Upper lobe of left lung (tissue), 6 donors: ENCODE measurements around the gene COL6A2. TPM values are rescaled to one million over a fixed set of nuclear protein-coding genes. Genes with fewer than 3 reads are reported as not detected.

Experiments used
- ATAC-seq, 2 donors: fragments of 200-7000 bp; cut with Tn5 transposase; one replicate each; pipeline ENCODE4 v1.9.1; 2022; ENCODE audit warnings: mild to moderate bottlenecking in 2 of 2, moderate library complexity in 2 of 2; ENCODE audit not compliant: low FRiP score in 2 of 2
- DNase-seq, 2 donors: peaks; one replicate each; pipeline ENCODE4 v3.0.0-alpha.2; 2019 to 2020
- H3K27ac ChIP-seq, 4 donors: fragments of 200-600 bp; sonication (generic); one replicate each; pipeline ENCODE4 v1.5.1; 2016 to 2019
- H3K27me3 ChIP-seq, 4 donors: fragments of 200-600 bp; sonication (generic); one replicate each; pipeline ENCODE4 v1.5.1; 2017 to 2019
- H3K36me3 ChIP-seq, 4 donors: fragments of 200-600 bp; sonication (generic); one replicate each; pipeline ENCODE4 v1.5.1; 2016 to 2019
- H3K4me1 ChIP-seq, 4 donors: fragments of 200-600 bp; sonication (generic); one replicate each; pipeline ENCODE4 v1.5.1; 2018 to 2019
- H3K4me3 ChIP-seq, 4 donors: fragments of 200-600 bp; sonication (generic); one replicate each; pipeline ENCODE4 v1.5.1; 2017 to 2019; ENCODE audit warnings: mild to moderate bottlenecking in 2 of 4, moderate library complexity in 1 of 4
- H3K9me3 ChIP-seq, 4 donors: fragments of 200-600 bp; sonication (generic); one replicate each; pipeline ENCODE4 v1.5.1; 2018 to 2019
- EP300 ChIP-seq, 4 donors: sonication (generic); formaldehyde crosslinking; IDR thresholded peaks; one replicate each; pipeline ENCODE4 v1.5.1; 2017; ENCODE audit warnings: antibody characterized with exemption in 4 of 4, control low read depth in 2 of 4
- POLR2A ChIP-seq, 4 donors: fragments of 450-650 bp; IDR thresholded peaks; one replicate each; pipeline ENCODE4 v1.5.1; 2016 to 2017; ENCODE audit warnings: antibody characterized with exemption in 4 of 4, mild to moderate bottlenecking in 2 of 4
- POLR2AphosphoS5 ChIP-seq, 2 donors: sonication (generic); formaldehyde crosslinking; IDR thresholded peaks; one replicate each; pipeline ENCODE4 v1.5.1; 2017; ENCODE audit warnings: antibody characterized with exemption in 2 of 2
- WGBS, 2 donors: methylation state at CpG; one replicate each; pipeline ENCODE4 v1.1.5; 2017 to 2018; 5-methylcytosine and 5-hydroxymethylcytosine counted together
- total RNA-seq, 6 donors: library from RNA; depleted of rRNA in 4 of 6; stranded (reverse); fragments of >200 nt in 4 of 6; gene quantifications; one replicate each; pipeline versions ENCODE4 v1.1.0 to v1.2.1, GENCODE V29; 2016 to 2021
- TF ChIP-seq, protein P1 (sequence below), 6 experiments: fragments of 450-650 bp in 4 of 6; fragments of 200-600 bp in 2 of 6; sonication (generic) in 2 of 6; IDR thresholded peaks; one replicate each; pipeline ENCODE4 v1.5.1; 2016 to 2019; ENCODE audit warnings: antibody characterized with exemption in 6 of 6
- donor health status: DM: no; HTN: no; CAD: no; lungs with moderate emphysema.
- donor health status: DM: no; HTN: yes; CAD: no; lungs with severe emphysema.

COL6A2 gene
- total RNA-seq, 6 donors from 2014 or later = 105 to 522 (median 304) TPM

DNA sequence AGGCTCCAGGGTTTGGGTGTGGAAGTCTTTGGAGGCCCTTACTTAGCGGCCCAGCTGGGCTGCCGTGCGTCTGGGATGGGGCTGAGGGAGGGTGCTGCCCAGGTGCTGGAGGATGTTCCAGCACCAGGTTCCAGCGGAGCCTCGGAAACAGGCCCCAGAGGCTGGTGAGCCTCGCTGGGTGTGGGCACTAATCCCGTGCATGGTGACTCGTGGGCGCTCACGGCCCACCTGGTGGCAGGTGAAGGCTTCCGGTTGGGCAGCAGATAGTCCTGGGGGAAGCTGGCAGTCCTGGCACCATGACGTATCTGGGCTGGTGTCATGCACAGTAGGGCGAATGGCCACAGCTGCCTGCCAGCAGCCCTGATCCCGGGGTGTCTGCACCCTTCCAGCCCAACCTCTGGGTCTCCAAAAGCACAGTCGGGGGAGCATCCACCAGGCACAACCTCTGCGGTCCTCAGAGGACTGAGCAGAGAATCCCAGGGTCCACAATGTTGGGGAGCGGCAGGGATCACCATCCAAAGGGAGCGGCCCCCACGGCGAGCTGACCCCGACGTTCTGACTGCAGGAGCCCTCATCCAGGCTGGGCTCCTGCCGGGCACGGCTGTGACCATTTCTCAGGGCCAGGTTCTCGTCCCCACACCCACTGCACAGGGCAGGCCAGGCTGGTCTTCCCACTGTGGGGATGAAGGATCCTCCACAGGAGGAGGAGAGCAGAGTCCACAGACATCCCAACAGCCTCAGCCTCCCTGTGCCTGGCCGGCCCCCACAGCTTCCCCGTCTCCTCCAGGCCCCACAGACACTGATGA, 32.1 kb downstream of the COL6A2 start:
- Histone ChIP-seq H3K36me3 (peaks cover 0 to 34% (median 14%) of the 10 kb centered on the region in 4 donors), H3K4me3 (no peak overlapping the region), H3K4me1 (no peaks in the 10 kb centered on the region), H3K9me3 (no peaks in the 10 kb centered on the region), H3K27ac (no peak overlapping the region), H3K27me3 (no peaks in the 10 kb centered on the region)
- peak in 1 of 2 donors; percentile 69 for DNase-seq
- WGBS, 2 donors = 88 to 100% methylated on average over 2 to 18 of the region's 27 CpGs
- TF ChIP-seq POLR2A (IDR thresholded peaks at IDR 0.05) (no peak), POLR2AphosphoS5 (IDR thresholded peaks at IDR 0.05) (no peak)
- no peak for ATAC-seq

DNA sequence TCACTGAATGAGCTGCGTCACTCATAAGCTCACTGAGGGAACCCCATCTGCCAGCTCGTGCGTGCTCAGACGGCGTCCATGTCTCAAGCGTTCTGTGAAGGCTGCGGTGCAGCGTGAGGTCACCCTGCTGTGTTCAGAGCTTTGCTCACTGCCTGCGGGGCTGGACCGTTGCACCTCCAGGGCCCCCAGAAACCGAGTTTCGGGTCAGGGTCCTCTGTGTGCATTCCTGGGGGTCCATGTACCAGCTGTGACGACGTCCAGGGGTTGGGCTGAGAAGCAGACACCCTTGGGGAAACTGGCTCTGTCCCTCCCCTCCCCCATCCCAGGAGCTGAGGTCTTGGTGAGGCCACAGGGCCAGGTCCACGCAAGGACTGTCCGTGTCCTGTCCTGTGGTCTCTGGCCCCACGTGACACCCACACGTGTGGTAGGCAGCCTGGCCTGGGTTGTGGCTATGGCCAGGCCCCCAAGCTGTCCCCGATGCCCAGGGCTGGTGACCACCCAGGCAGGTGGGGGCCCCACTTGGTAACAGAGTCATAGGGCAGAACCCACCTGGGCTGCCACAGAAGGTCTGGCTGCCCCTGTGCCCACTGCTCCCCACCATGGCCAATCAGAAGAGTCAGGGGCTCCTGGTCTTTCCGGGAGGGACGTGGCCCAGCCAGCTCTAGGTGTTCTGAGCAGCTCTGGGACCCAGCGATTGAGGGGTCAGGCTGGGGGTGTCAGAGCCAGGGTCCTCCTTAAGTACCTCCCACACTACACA, 33.1 kb downstream of the COL6A2 start:
- 74 to 79% methylated on average over 10 to 21 of the region's 22 CpGs for WGBS, 2 donors

DNA sequence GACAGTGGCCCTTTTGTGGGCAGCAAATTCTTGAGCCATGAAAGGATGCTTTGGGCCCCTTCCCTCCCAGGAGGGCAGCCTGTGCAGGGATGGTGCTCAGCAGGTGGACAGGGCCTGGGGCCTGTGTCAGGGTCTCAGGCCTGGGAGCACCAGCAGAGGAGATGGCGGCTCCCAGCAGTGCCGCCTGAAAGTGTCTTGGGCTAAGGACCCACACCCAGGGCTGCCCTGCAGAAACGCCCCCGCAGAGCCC, 33.6 kb downstream of the COL6A2 start:
- no peak for ATAC-seq
- H3K27me3 ChIP-seq = no peaks in the 10 kb centered on the region
- WGBS, 2 donors = 83% methylated on average over 2 of the region's 4 CpGs; no CpG with 5 or more reads in 1 of the 2 donors

More for the DNA sequence above, 33.1 kb downstream of the COL6A2 start:
- Histone ChIP-seq H3K4me1 (no peaks in the 10 kb centered on the region), H3K4me3 (no peak overlapping the region), H3K27me3 (no peaks in the 10 kb centered on the region), H3K36me3 (peaks cover 0 to 26% (median 10%) of the 10 kb centered on the region in 4 donors), H3K27ac (no peak overlapping the region), H3K9me3 (no peaks in the 10 kb centered on the region)
- TF ChIP-seq EP300 (IDR thresholded peaks at IDR 0.05) (no peak), POLR2AphosphoS5 (IDR thresholded peaks at IDR 0.05) (no peak), POLR2A (IDR thresholded peaks at IDR 0.05) (no peak)
- TF ChIP-seq, protein P1, sequence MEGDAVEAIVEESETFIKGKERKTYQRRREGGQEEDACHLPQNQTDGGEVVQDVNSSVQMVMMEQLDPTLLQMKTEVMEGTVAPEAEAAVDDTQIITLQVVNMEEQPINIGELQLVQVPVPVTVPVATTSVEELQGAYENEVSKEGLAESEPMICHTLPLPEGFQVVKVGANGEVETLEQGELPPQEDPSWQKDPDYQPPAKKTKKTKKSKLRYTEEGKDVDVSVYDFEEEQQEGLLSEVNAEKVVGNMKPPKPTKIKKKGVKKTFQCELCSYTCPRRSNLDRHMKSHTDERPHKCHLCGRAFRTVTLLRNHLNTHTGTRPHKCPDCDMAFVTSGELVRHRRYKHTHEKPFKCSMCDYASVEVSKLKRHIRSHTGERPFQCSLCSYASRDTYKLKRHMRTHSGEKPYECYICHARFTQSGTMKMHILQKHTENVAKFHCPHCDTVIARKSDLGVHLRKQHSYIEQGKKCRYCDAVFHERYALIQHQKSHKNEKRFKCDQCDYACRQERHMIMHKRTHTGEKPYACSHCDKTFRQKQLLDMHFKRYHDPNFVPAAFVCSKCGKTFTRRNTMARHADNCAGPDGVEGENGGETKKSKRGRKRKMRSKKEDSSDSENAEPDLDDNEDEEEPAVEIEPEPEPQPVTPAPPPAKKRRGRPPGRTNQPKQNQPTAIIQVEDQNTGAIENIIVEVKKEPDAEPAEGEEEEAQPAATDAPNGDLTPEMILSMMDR (IDR thresholded peaks at IDR 0.05) = no peak
- ATAC-seq (peak in 1 of 2 donors; percentile 2), DNase-seq (no peak)

DNA sequence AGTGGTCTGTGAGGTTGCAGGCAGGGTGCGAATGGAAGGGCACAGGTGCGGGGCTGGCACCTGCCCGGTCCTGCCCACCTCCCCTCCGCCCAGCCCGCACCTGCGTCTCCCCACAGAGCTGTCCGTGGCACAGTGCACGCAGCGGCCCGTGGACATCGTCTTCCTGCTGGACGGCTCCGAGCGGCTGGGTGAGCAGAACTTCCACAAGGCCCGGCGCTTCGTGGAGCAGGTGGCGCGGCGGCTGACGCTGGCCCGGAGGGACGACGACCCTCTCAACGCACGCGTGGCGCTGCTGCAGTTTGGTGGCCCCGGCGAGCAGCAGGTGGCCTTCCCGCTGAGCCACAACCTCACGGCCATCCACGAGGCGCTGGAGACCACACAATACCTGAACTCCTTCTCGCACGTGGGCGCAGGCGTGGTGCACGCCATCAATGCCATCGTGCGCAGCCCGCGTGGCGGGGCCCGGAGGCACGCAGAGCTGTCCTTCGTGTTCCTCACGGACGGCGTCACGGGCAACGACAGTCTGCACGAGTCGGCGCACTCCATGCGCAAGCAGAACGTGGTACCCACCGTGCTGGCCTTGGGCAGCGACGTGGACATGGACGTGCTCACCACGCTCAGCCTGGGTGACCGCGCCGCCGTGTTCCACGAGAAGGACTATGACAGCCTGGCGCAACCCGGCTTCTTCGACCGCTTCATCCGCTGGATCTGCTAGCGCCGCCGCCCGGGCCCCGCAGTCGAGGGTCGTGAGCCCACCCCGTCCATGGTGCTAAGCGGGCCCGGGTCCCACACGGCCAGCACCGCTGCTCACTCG, 34.1 kb downstream of the COL6A2 start:
- H3K27ac ChIP-seq = no peak overlapping the region
- no peak for TF ChIP-seq EP300 (IDR thresholded peaks at IDR 0.05)
- TF ChIP-seq POLR2A (IDR thresholded peaks at IDR 0.05) = no peak
- TF ChIP-seq, protein P1 (IDR thresholded peaks at IDR 0.05) = no peak
- TF ChIP-seq POLR2AphosphoS5 (IDR thresholded peaks at IDR 0.05) = no peak
- H3K27me3 ChIP-seq = no peaks in the 10 kb centered on the region
- no peak overlapping the region for H3K4me3 ChIP-seq
- peaks cover 0 to 15% (median 5%) of the 10 kb centered on the region in 4 donors for H3K36me3 ChIP-seq
- 97% methylated on average over 25 to 79 of the region's 85 CpGs for WGBS, 2 donors
- no peaks in the 10 kb centered on the region for H3K4me1 ChIP-seq
- peak in 1 of 2 donors; percentile 86 for DNase-seq
- ATAC-seq = no peak
- no peaks in the 10 kb centered on the region for H3K9me3 ChIP-seq

More for the DNA sequence above, 33.6 kb downstream of the COL6A2 start:
- no peak for DNase-seq
- H3K4me3 ChIP-seq = no peak overlapping the region
- H3K9me3 ChIP-seq = no peaks in the 10 kb centered on the region
- TF ChIP-seq EP300 (IDR thresholded peaks at IDR 0.05) (no peak), POLR2AphosphoS5 (IDR thresholded peaks at IDR 0.05) (no peak), POLR2A (IDR thresholded peaks at IDR 0.05) (no peak)
- TF ChIP-seq, protein P1 (IDR thresholded peaks at IDR 0.05) = no peak
- H3K27ac ChIP-seq = no peak overlapping the region
- no peaks in the 10 kb centered on the region for H3K4me1 ChIP-seq
- peaks cover 0 to 21% (median 8%) of the 10 kb centered on the region in 4 donors for H3K36me3 ChIP-seq
